CD4-positive, alpha-beta T cell treated with Interleukin-2 at 100 ng/mL for 4 hours (primary cell): Measurements from ENCODE around the gene OR10D3.
"Not testable (repeated sequence)": the region's sequence is repeated elsewhere in the genome, so short reads cannot be mapped to it uniquely, and the experiment has no call there.

Experiments used
- DNase-seq: peaks from one replicate; pipeline ENCODE4 v3.0.0-alpha.2; 2020; ENCODE audit warnings: low spot score

The OR10D3 gene

GRCh38 chr11:124183068-124183467, at the start of gene OR10D3:
Gene OR10D3 (plus strand): TSS chr11:124183345. CDS start chr11:124185270, 1,925 bp downstream.
- DNase-seq, result no peak

GRCh38 chr11:124143034-124143433, 40.1 kb upstream of the OR10D3 start:
- DNase-seq, result no peak

GRCh38 chr11:124147951-124148350, 35.2 kb upstream of the OR10D3 start:
- no peak for DNase-seq

- no peak for DNase-seq
Measured at GRCh38 chr11:124150684-124151083, 32.5 kb upstream of the OR10D3 start.

- no peak for DNase-seq
Measured at GRCh38 chr11:124152770-124153407, 30.3 kb upstream of the OR10D3 start.

- no peak for DNase-seq
Measured at GRCh38 chr11:124153821-124154220, 29.3 kb upstream of the OR10D3 start.

- no peak for DNase-seq
Measured at GRCh38 chr11:124159481-124159880, 23.7 kb upstream of the OR10D3 start.

- no peak for DNase-seq
Measured at GRCh38 chr11:124160986-124161385, 22.2 kb upstream of the OR10D3 start.

- DNase-seq, result no peak
Measured at GRCh38 chr11:124167826-124168231, 15.3 kb upstream of the OR10D3 start.

GRCh38 chr11:124168796-124169195, 14.3 kb upstream of the OR10D3 start:
- DNase-seq, result no peak

- not testable (repeated sequence) for DNase-seq
Measured at GRCh38 chr11:124170315-124170714, 12.8 kb upstream of the OR10D3 start.

- no peak for DNase-seq
Measured at GRCh38 chr11:124170801-124171586, 12.2 kb upstream of the OR10D3 start.

GRCh38 chr11:124172101-124172500, 11.0 kb upstream of the OR10D3 start:
- DNase-seq, result no peak

- DNase-seq, result no peak
Measured at GRCh38 chr11:124172599-124172998, 10.5 kb upstream of the OR10D3 start.

GRCh38 chr11:124174001-124174583, 9.1 kb upstream of the OR10D3 start:
- no peak for DNase-seq

- no peak for DNase-seq
Measured at GRCh38 chr11:124176925-124177715, 6.0 kb upstream of the OR10D3 start.

GRCh38 chr11:124179310-124179709, 3.8 kb upstream of the OR10D3 start:
- DNase-seq, result no peak

- DNase-seq, result no peak
Measured at GRCh38 chr11:124190298-124191139, 7.4 kb downstream of the OR10D3 start.

- no peak for DNase-seq
Measured at GRCh38 chr11:124193221-124194010, 10.3 kb downstream of the OR10D3 start.
